Measurements from ENCODE around the gene NDUFB5.

NDUFB5 gene

DNA sequence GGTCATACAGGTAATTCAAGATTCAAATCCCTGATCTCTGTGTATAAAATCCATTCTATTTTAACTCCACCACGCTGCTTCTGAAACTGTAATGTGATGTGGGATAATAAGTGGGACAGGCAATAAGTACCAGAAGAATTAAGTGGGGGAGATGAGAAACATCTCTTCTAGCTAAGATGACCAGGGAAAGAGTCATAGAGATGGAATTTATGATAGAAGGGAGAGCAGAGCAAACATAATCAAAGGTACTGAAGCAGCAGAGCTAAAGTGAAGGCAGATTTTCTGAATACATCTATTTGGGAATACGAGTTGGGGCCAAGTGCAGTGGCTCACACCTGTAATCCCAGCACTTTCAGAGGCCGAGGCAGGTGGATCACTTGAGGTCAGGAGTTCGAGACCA, 5.1 kb upstream of the NDUFB5 start:
- no peaks in the 10 kb centered on the region for H3K9me3 ChIP-seq (ENCODE audit: insufficient read depth, low read depth, low read length)
- peaks cover 84% of the 10 kb centered on the region for H3K36me3 ChIP-seq (ENCODE audit: insufficient read depth, low read length)
- no peak overlapping the region for H3K4me3 ChIP-seq (ENCODE audit: low read length)
- H3K4me1 ChIP-seq (ENCODE audit: insufficient read depth, low read length): peaks cover 6% of the 10 kb centered on the region; the same call in 1 of the 2 replicates
- 90% methylated on average over 4 of the region's 4 CpGs for WGBS
- H3K27me3 ChIP-seq (ENCODE audit: insufficient read depth, low read length): no peaks in the 10 kb centered on the region
- no peak overlapping the region for H3K27ac ChIP-seq (ENCODE audit: low read depth, low read length)
- no peak overlapping the region for H3K9ac ChIP-seq (ENCODE audit: low read depth, low read length)

DNA sequence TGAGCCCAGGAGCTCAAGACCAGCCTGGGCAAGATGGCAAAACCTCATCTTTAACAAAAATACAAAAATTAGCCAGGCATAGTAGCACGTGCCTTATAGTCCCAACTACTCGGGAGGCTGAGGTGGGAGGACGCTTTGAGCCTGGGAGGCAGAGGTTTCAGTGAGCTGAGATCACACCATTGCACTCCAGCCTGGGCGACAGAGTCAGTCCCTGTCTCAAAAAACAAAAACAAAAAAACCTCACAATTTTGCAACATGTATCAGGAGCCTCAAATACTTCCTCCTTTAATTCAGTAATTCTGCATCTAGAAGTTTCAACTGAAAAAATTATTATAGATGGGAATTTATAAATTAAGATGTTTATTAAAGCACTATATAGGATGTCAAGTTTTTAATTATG, 1.3 kb upstream of the NDUFB5 start:
- peak overlapping the region; percentile 95 for H3K9ac ChIP-seq (ENCODE audit: low read depth, low read length)
- H3K4me1 ChIP-seq (ENCODE audit: insufficient read depth, low read length): peaks cover 6% of the 10 kb centered on the region; the same call in 1 of the 2 replicates
- no peaks in the 10 kb centered on the region for H3K9me3 ChIP-seq (ENCODE audit: insufficient read depth, low read depth, low read length)
- 86% methylated on average over 4 of the region's 4 CpGs for WGBS
- peak overlapping the region; percentile 87 for H3K4me3 ChIP-seq (ENCODE audit: low read length)
- peaks cover 55% of the 10 kb centered on the region for H3K36me3 ChIP-seq (ENCODE audit: insufficient read depth, low read length)
- H3K27ac ChIP-seq (ENCODE audit: low read depth, low read length): no peak overlapping the region
- H3K27me3 ChIP-seq (ENCODE audit: insufficient read depth, low read length): no peaks in the 10 kb centered on the region

DNA sequence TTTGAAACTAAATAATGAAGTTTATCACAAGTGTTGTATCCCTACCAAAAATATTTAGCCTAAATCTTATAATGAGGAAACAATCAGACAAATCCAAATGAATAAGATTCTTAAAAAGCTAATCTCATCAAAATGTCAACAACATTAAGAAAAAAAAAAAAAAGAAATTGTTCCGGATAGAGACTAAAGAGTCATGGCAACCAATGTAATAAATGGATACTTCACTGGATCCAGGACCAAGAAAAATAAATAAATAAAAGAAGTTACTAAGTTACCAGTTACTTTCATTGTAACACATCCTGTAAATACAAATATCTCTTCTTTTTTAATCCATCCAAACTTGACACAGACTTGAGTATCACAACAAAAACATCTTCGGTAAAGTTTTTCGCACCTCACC, 763 bp upstream of the NDUFB5 start:
- 3% methylated on average over 2 of the region's 3 CpGs for WGBS
- peaks cover 6% of the 10 kb centered on the region; the same call in 1 of the 2 replicates for H3K4me1 ChIP-seq (ENCODE audit: insufficient read depth, low read length)
- H3K9me3 ChIP-seq (ENCODE audit: insufficient read depth, low read depth, low read length): no peaks in the 10 kb centered on the region
- H3K36me3 ChIP-seq (ENCODE audit: insufficient read depth, low read length): peaks cover 50% of the 10 kb centered on the region
- H3K27me3 ChIP-seq (ENCODE audit: insufficient read depth, low read length): no peaks in the 10 kb centered on the region
- peak overlapping the region; percentile 95 for H3K9ac ChIP-seq (ENCODE audit: low read depth, low read length)
- peak overlapping the region; percentile 89 for H3K27ac ChIP-seq (ENCODE audit: low read depth, low read length)
- peak overlapping the region; percentile 87 for H3K4me3 ChIP-seq (ENCODE audit: low read length)

GRCh38 chr3:179606534-179607085, 2.0 kb downstream of the NDUFB5 start:
- Histone ChIP-seq H3K27ac (ENCODE audit: low read depth, low read length) (no peak overlapping the region), H3K4me3 (ENCODE audit: low read length) (no peak overlapping the region), H3K9me3 (ENCODE audit: insufficient read depth, low read depth, low read length) (no peaks in the 10 kb centered on the region), H3K36me3 (ENCODE audit: insufficient read depth, low read length) (peaks cover 25% of the 10 kb centered on the region), H3K9ac (ENCODE audit: low read depth, low read length) (no peak overlapping the region), H3K27me3 (ENCODE audit: insufficient read depth, low read length) (no peaks in the 10 kb centered on the region), H3K4me1 (ENCODE audit: insufficient read depth, low read length) (peaks cover 6% of the 10 kb centered on the region; the same call in 1 of the 2 replicates)
- 89% methylated on average over 3 of the region's 4 CpGs for WGBS

- Histone ChIP-seq H3K4me3 (ENCODE audit: low read length) (no peak overlapping the region), H3K36me3 (ENCODE audit: insufficient read depth, low read length) (peaks cover 10% of the 10 kb centered on the region), H3K9me3 (ENCODE audit: insufficient read depth, low read depth, low read length) (no peaks in the 10 kb centered on the region), H3K27ac (ENCODE audit: low read depth, low read length) (no peak overlapping the region), H3K27me3 (ENCODE audit: insufficient read depth, low read length) (no peaks in the 10 kb centered on the region), H3K4me1 (ENCODE audit: insufficient read depth, low read length) (no peaks in the 10 kb centered on the region), H3K9ac (ENCODE audit: low read depth, low read length) (no peak overlapping the region)
- WGBS: 91% methylated on average over 5 of the region's 6 CpGs
These were observed 4.5 kb downstream of the NDUFB5 start for GRCh38 chr3:179608931-179609720.

DNA sequence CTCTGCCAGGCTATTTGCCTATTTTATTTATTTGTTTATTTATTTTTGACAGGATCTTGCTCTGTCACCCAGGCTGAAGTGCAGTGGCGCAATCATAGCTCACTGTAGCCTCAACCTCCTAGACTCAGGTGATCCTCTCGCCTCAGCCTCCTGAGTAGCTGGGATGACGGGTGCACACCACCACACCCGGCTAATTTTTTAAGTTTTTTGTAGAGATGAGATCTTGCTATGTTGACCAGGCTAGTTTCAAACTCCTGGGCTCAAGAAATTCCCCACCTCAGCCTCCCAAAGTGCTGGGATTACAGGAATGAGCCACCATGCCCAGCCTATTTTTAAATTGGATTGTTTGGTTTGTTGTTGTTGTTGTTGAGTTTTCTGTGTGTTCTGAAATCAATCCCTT, 5.5 kb downstream of the NDUFB5 start:
- H3K9me3 ChIP-seq (ENCODE audit: insufficient read depth, low read depth, low read length): no peaks in the 10 kb centered on the region
- no peaks in the 10 kb centered on the region for H3K4me1 ChIP-seq (ENCODE audit: insufficient read depth, low read length)
- peaks cover 10% of the 10 kb centered on the region for H3K36me3 ChIP-seq (ENCODE audit: insufficient read depth, low read length)
- WGBS: 96% methylated on average over 4 of the region's 4 CpGs
- no peak overlapping the region for H3K27ac ChIP-seq (ENCODE audit: low read depth, low read length)
- H3K27me3 ChIP-seq (ENCODE audit: insufficient read depth, low read length): no peaks in the 10 kb centered on the region
- no peak overlapping the region for H3K4me3 ChIP-seq (ENCODE audit: low read length)
- H3K9ac ChIP-seq (ENCODE audit: low read depth, low read length): no peak overlapping the region

GRCh38 chr3:179613807-179614206, 9.2 kb downstream of the NDUFB5 start:
- 87% methylated on average over 2 of the region's 2 CpGs for WGBS
- H3K9me3 ChIP-seq (ENCODE audit: insufficient read depth, low read depth, low read length): no peaks in the 10 kb centered on the region
- H3K9ac ChIP-seq (ENCODE audit: low read depth, low read length): no peak overlapping the region
- peaks cover 36% of the 10 kb centered on the region for H3K36me3 ChIP-seq (ENCODE audit: insufficient read depth, low read length)
- no peaks in the 10 kb centered on the region for H3K4me1 ChIP-seq (ENCODE audit: insufficient read depth, low read length)
- no peaks in the 10 kb centered on the region for H3K27me3 ChIP-seq (ENCODE audit: insufficient read depth, low read length)
- H3K27ac ChIP-seq (ENCODE audit: low read depth, low read length): no peak overlapping the region
- no peak overlapping the region for H3K4me3 ChIP-seq (ENCODE audit: low read length)

DNA sequence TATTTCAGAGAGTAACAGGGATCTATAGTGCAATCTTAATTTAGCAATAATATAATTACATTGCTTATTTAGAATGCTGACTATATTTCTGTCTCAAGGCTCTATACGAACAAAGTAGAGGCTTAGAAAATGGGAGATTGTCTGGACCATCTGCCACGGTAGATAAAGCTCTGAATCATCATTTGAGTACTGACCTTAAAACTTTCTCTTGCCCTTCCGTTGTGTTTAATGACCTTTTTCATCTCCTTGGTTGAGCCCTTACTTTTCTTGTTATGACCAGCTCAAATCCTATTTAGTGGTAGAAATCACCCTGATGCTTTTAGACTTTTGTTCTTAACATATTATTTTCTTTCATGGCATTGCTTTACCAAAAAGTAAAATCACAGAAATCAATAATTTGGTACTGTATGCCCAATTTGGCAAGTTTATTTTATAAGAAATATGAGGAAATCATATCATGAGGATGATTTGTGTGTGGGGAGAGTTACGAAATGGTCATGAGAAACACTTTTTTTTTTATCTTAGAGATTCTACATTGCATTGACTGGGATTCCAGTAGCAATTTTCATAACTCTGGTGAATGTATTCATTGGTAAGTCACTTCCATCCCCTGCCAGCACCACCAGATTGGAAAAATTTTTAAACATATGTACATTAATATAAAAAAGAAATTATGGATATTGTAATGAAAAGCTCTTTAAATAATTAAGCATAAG, 11.0 kb downstream of the NDUFB5 start:
- Histone ChIP-seq H3K36me3 (ENCODE audit: insufficient read depth, low read length) (peaks cover 39% of the 10 kb centered on the region), H3K27me3 (ENCODE audit: insufficient read depth, low read length) (no peaks in the 10 kb centered on the region), H3K4me3 (ENCODE audit: low read length) (no peak overlapping the region), H3K9me3 (ENCODE audit: insufficient read depth, low read depth, low read length) (no peaks in the 10 kb centered on the region), H3K27ac (ENCODE audit: low read depth, low read length) (no peak overlapping the region), H3K9ac (ENCODE audit: low read depth, low read length) (no peak overlapping the region), H3K4me1 (ENCODE audit: insufficient read depth, low read length) (no peaks in the 10 kb centered on the region)
- 88% methylated on average over 4 of the region's 4 CpGs for WGBS

DNA sequence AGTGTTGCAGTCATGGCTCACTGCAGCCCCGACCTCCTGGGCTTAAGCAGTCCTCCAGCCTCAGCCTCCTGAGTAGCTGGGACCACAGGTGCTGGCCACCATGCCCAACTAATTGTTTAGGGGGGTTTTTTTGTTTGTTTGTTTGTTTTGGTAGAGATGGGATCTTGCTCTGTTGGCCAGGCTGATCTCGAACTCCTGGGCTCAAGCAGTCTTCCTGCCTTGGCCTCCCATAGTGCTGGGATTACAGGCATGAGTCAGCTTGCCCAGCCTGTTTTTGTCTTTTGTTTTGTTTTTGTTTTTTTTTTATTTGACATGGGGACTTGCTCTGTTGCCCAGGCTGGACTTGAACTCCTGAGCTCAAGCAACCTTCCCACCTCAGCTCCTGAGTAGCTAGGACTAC, 17.4 kb downstream of the NDUFB5 start:
- Histone ChIP-seq H3K4me1 (ENCODE audit: insufficient read depth, low read length) (no peaks in the 10 kb centered on the region), H3K27me3 (ENCODE audit: insufficient read depth, low read length) (no peaks in the 10 kb centered on the region), H3K9ac (ENCODE audit: low read depth, low read length) (no peak overlapping the region), H3K4me3 (ENCODE audit: low read length) (no peak overlapping the region), H3K36me3 (ENCODE audit: insufficient read depth, low read length) (peaks cover 71% of the 10 kb centered on the region), H3K27ac (ENCODE audit: low read depth, low read length) (no peak overlapping the region), H3K9me3 (ENCODE audit: insufficient read depth, low read depth, low read length) (no peaks in the 10 kb centered on the region)
- 94% methylated on average over 2 of the region's 2 CpGs for WGBS

DNA sequence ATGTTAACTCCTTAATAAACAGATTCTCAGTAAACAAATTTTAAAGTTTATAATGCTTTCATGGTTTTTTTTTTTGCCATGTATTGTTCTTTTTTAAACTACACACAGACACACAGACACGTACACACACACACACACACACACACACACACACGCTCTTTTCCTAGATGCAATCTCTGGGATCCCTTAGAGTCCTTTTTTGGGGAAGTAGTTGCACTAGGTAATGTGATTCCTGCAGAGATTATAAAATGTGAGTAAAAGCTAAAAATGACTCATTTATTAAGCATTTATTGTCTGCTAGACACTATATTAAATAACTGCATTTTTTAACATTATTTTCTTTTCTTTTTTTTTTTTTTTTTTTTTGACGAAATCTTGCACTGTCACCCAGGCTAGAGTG, 19.9 kb downstream of the NDUFB5 start:
- Histone ChIP-seq H3K27ac (ENCODE audit: low read depth, low read length) (no peak overlapping the region), H3K4me1 (ENCODE audit: insufficient read depth, low read length) (no peaks in the 10 kb centered on the region), H3K27me3 (ENCODE audit: insufficient read depth, low read length) (no peaks in the 10 kb centered on the region), H3K9me3 (ENCODE audit: insufficient read depth, low read depth, low read length) (no peaks in the 10 kb centered on the region), H3K9ac (ENCODE audit: low read depth, low read length) (no peak overlapping the region), H3K4me3 (ENCODE audit: low read length) (no peak overlapping the region), H3K36me3 (ENCODE audit: insufficient read depth, low read length) (peaks cover 49% of the 10 kb centered on the region)
- WGBS: 100% methylated on average over 1 of the region's 3 CpGs

GRCh38 chr3:179630753-179631451, 26.3 kb downstream of the NDUFB5 start:
- H3K4me3 ChIP-seq (ENCODE audit: low read length): no peak overlapping the region
- WGBS: 81% methylated on average over 3 of the region's 3 CpGs

More at GRCh38 chr3:179630753-179631451, 26.3 kb downstream of the NDUFB5 start:
- Histone ChIP-seq H3K9me3 (ENCODE audit: insufficient read depth, low read depth, low read length) (no peaks in the 10 kb centered on the region), H3K4me1 (ENCODE audit: insufficient read depth, low read length) (no peaks in the 10 kb centered on the region), H3K36me3 (ENCODE audit: insufficient read depth, low read length) (no peaks in the 10 kb centered on the region), H3K27ac (ENCODE audit: low read depth, low read length) (no peak overlapping the region), H3K9ac (ENCODE audit: low read depth, low read length) (no peak overlapping the region), H3K27me3 (ENCODE audit: insufficient read depth, low read length) (no peaks in the 10 kb centered on the region)
